H9 (cell line): Measurements from ENCODE around the gene CACNA1D. TPM values are rescaled to one million over a fixed set of nuclear protein-coding genes. Genes with fewer than 3 reads are reported as not detected.

Experiments
- DNase-seq: peaks from one replicate; pipeline ENCODE4 v3.0.0-alpha.2; 2017
- H2AFZ ChIP-seq: one replicate; pipeline ENCODE4 v1.6.1; 2013; ENCODE audit warnings: mild to moderate bottlenecking, low read length, control low read depth, moderate library complexity
- H2AK5ac ChIP-seq: 2 replicates; pipeline ENCODE4 v1.6.1; 2013; ENCODE audit warnings: low read length, control low read depth, mixed read lengths; ENCODE audit not compliant: insufficient read length
- H2BK120ac ChIP-seq: one replicate; pipeline ENCODE4 v1.6.1; 2013; ENCODE audit warnings: low read depth, mild to moderate bottlenecking, low read length, control low read depth, inconsistent platforms; ENCODE audit not compliant: poor library complexity, severe bottlenecking
- H2BK12ac ChIP-seq: 2 replicates; pipeline ENCODE4 v1.6.1; 2013; ENCODE audit warnings: low read length, control low read depth, mixed read lengths, low read depth; ENCODE audit not compliant: insufficient read length
- H2BK15ac ChIP-seq: 2 replicates; pipeline ENCODE4 v1.6.1; 2013; ENCODE audit warnings: low read depth, low read length, control low read depth
- H2BK20ac ChIP-seq: one replicate; pipeline ENCODE4 v1.6.1; 2013; ENCODE audit warnings: low read depth, mild to moderate bottlenecking, low read length, control low read depth, inconsistent platforms; ENCODE audit not compliant: poor library complexity, severe bottlenecking
- H2BK5ac ChIP-seq: 2 replicates; pipeline ENCODE4 v1.6.1; 2013; ENCODE audit warnings: low read length, control low read depth, mixed read lengths; ENCODE audit not compliant: insufficient read length
- H3K14ac ChIP-seq: 2 replicates; pipeline ENCODE4 v1.6.1; 2013; ENCODE audit warnings: low read length, control low read depth; ENCODE audit not compliant: insufficient read depth
- H3K18ac ChIP-seq: 2 replicates; pipeline ENCODE4 v1.6.1; 2013; ENCODE audit warnings: low read depth, mild to moderate bottlenecking, mixed read lengths, low read length, control low read depth; ENCODE audit not compliant: insufficient read length
- H3K23ac ChIP-seq: 2 replicates; pipeline ENCODE4 v1.6.1; 2013; ENCODE audit warnings: low read length, control low read depth, mixed read lengths, low read depth; ENCODE audit not compliant: insufficient read length
- H3K23me2 ChIP-seq: 2 replicates; pipeline ENCODE4 v1.6.1; 2013; ENCODE audit warnings: low read depth, mild to moderate bottlenecking, mixed read lengths, low read length, control low read depth; ENCODE audit not compliant: insufficient read length, poor library complexity, severe bottlenecking
- H3K27ac ChIP-seq: 2 replicates; pipeline ENCODE4 v1.5.1; 2013; ENCODE audit warnings: low read length, control low read depth, mixed read lengths, low read depth; ENCODE audit not compliant: insufficient read length
- H3K27me3 ChIP-seq: 2 replicates; pipeline ENCODE4 v1.6.1; 2013; ENCODE audit warnings: low read length, control low read depth, inconsistent platforms; ENCODE audit not compliant: insufficient read depth
- H3K4ac ChIP-seq: 2 replicates; pipeline ENCODE4 v1.6.1; 2013; ENCODE audit warnings: low read depth, mild to moderate bottlenecking, control low read depth, inconsistent platforms, low read length, moderate library complexity
- H3K4me1 ChIP-seq: 2 replicates; pipeline ENCODE4 v1.6.1; 2013; ENCODE audit warnings: low read length, control low read depth, inconsistent platforms; ENCODE audit not compliant: insufficient read depth
- H3K4me2 ChIP-seq: 2 replicates; pipeline ENCODE4 v1.6.1; 2013; ENCODE audit warnings: low read length, control low read depth, mixed read lengths; ENCODE audit not compliant: insufficient read length, insufficient read depth
- H3K56ac ChIP-seq: 2 replicates; pipeline ENCODE4 v1.6.1; 2013; ENCODE audit warnings: low read depth, mild to moderate bottlenecking, mixed read lengths, low read length, control low read depth; ENCODE audit not compliant: insufficient read length
- H3K79me1 ChIP-seq: 2 replicates; pipeline ENCODE4 v1.6.1; 2013; ENCODE audit warnings: low read depth, mild to moderate bottlenecking, moderate library complexity, low read length, control low read depth, inconsistent platforms; ENCODE audit not compliant: insufficient read depth, poor library complexity, severe bottlenecking
- H3K79me2 ChIP-seq: 2 replicates; pipeline ENCODE4 v1.6.1; 2013; ENCODE audit warnings: low read length, control low read depth, inconsistent platforms; ENCODE audit not compliant: insufficient read depth
- H3K9ac ChIP-seq: 2 replicates; pipeline ENCODE4 v1.6.1; 2013; ENCODE audit warnings: low read length, control low read depth, mixed read lengths; ENCODE audit not compliant: insufficient read length; ENCODE audit errors: extremely low read depth
- H3K9me3 ChIP-seq: one replicate; pipeline ENCODE4 v1.6.1; 2013; ENCODE audit warnings: low read depth, low read length, inconsistent platforms; ENCODE audit not compliant: control insufficient read depth
- H3T11ph ChIP-seq: one replicate; pipeline ENCODE4 v1.6.1; 2013; ENCODE audit warnings: mild to moderate bottlenecking, low read length, control low read depth, inconsistent platforms
- H4K20me1 ChIP-seq: one replicate; pipeline ENCODE4 v1.6.1; 2013; ENCODE audit not compliant: control insufficient read depth, insufficient read length, insufficient read depth
- H4K5ac ChIP-seq: 2 replicates; pipeline ENCODE4 v1.6.1; 2013; ENCODE audit warnings: low read depth, mild to moderate bottlenecking, mixed read lengths, low read length, control low read depth; ENCODE audit not compliant: insufficient read length
- H4K8ac ChIP-seq: replicated peaks from 2 replicates; pipeline ENCODE4 v1.6.1; 2013; ENCODE audit warnings: low read length, control low read depth, mixed read lengths, low read depth; ENCODE audit not compliant: insufficient read length
- H4K91ac ChIP-seq: 2 replicates; pipeline ENCODE4 v1.6.1; 2013; ENCODE audit warnings: low read depth, mild to moderate bottlenecking, moderate library complexity, mixed read lengths, low read length, control low read depth; ENCODE audit not compliant: insufficient read length
- H3K27ac Mint-ChIP-seq, 3 experiments: 2 replicates in 2 of 3; 3 replicates in 1 of 3; pipeline ENCODE4 v1.8.0; 2020 to 2021; ENCODE audit warnings: mixed read lengths in 3 of 3, mild to moderate bottlenecking in 1 of 3, moderate library complexity in 1 of 3
- H3K27me3 Mint-ChIP-seq: 2 replicates; pipeline ENCODE4 v1.8.0; 2021; ENCODE audit warnings: low read depth, mild to moderate bottlenecking, moderate library complexity, mixed read lengths
- H3K36me3 Mint-ChIP-seq, 3 experiments: 2 replicates in 2 of 3; 3 replicates in 1 of 3; pipeline ENCODE4 v1.8.0; 2020 to 2021; ENCODE audit warnings: low read depth in 3 of 3, mixed read lengths in 3 of 3; ENCODE audit not compliant: insufficient read depth in 1 of 3
- H3K4me1 Mint-ChIP-seq, 2 experiments: 2 replicates each; pipeline ENCODE4 v1.8.0; 2020; ENCODE audit warnings: mixed read lengths in 2 of 2
- H3K4me3 Mint-ChIP-seq, 2 experiments: 2 replicates in 1 of 2; 3 replicates in 1 of 2; pipeline ENCODE4 v1.8.0; 2020 to 2021; ENCODE audit warnings: mild to moderate bottlenecking in 2 of 2, mixed read lengths in 2 of 2, moderate library complexity in 1 of 2
- H3K9me3 Mint-ChIP-seq, 2 experiments: 2 replicates in 1 of 2; 3 replicates in 1 of 2; pipeline ENCODE4 v1.8.0; 2020; ENCODE audit warnings: mild to moderate bottlenecking in 2 of 2, mixed read lengths in 2 of 2, moderate library complexity in 1 of 2
- CTCF ChIP-seq: fragments of 200-600 bp; sonication (generic); conservative IDR thresholded peaks from 3 replicates; pipeline ENCODE4 v1.8.0; 2021; ENCODE audit warnings: antibody characterized with exemption, mild to moderate bottlenecking
- WGBS: extraction: QIAGEN DNeasy Blood & Tissue Kit; methylation state at CpG from one replicate; pipeline ENCODE4 v1.1.7; 2013; ENCODE audit warnings: missing lambda C conversion rate, low lambda C conversion rate, mixed read lengths; ENCODE audit not compliant: insufficient read length; ENCODE audit errors: extremely low coverage; 5-methylcytosine and 5-hydroxymethylcytosine counted together
- total RNA-seq: library from RNA; stranded (reverse); gene quantifications from 2 replicates; pipeline ENCODE4 v1.2.1, GENCODE V29; 2021

Gene CACNA1D
- total RNA-seq, 1 experiment from 2014 or later = 3.5 TPM

- no peak overlapping the region for H2BK15ac ChIP-seq
- no peak overlapping the region for H3K56ac ChIP-seq
- no peak overlapping the region for H2BK120ac ChIP-seq
- H3K9ac ChIP-seq = no peak overlapping the region
- H3K4ac ChIP-seq = no peak overlapping the region
- no peak overlapping the region for H2AK5ac ChIP-seq
- Mint-ChIP-seq H3K27me3 (peaks cover 1% of the 10 kb centered on the region), H3K4me1 (peaks cover 0 to 12% of the 10 kb centered on the region in 2 experiments; a peak in 3 of 4 replicates), H3K4me3 (no peak overlapping the region), H3K36me3 (no peaks in the 10 kb centered on the region), H3K9me3 (no peaks in the 10 kb centered on the region), H3K27ac (no peak overlapping the region; a peak in 1 of 7 replicates)
- no peaks in the 10 kb centered on the region for H3K79me2 ChIP-seq
- H2AFZ ChIP-seq = no peak overlapping the region
- H3K4me1 ChIP-seq = no peaks in the 10 kb centered on the region
- WGBS = no CpG with 5 or more reads among the region's 15 CpGs
- H4K8ac ChIP-seq = no peak overlapping the region
- no peak overlapping the region for H3K14ac ChIP-seq
- H3K79me1 ChIP-seq = no peaks in the 10 kb centered on the region
- TF ChIP-seq CTCF = no peak
- no peak overlapping the region for H3K23ac ChIP-seq
- no peak overlapping the region for H3T11ph ChIP-seq
- DNase-seq = no peak
- no peak overlapping the region for H2BK5ac ChIP-seq
- H3K27me3 ChIP-seq = no peaks in the 10 kb centered on the region
- no peak overlapping the region for H2BK12ac ChIP-seq
- no peak overlapping the region for H4K5ac ChIP-seq
- H3K27ac ChIP-seq = no peak overlapping the region
- no peak overlapping the region for H2BK20ac ChIP-seq
- peak overlapping the region; percentile 67 for H3K18ac ChIP-seq
- H3K9me3 ChIP-seq = no peaks in the 10 kb centered on the region
- no peak overlapping the region for H3K4me2 ChIP-seq
- no peaks in the 10 kb centered on the region for H4K20me1 ChIP-seq
- no peak overlapping the region for H4K91ac ChIP-seq
- H3K23me2 ChIP-seq = no peaks in the 10 kb centered on the region
Observed at GRCh38 chr3:53675022-53675697, 180.7 kb downstream of the CACNA1D start.
